Adrenal gland (tissue), 5 donors: ENCODE data around the gene LCE6A.

Source experiments
- CTCF ChIP-seq, 6 experiments: fragments of 450-650 bp in 4 of 6; fragments of 200-600 bp in 2 of 6; sonication (generic) in 1 of 6; IDR thresholded peaks; 1 replicate in 5 of 6; 2 replicates in 1 of 6; pipeline versions ENCODE4 v1.5.1 to v1.8.0; 2016 to 2021; ENCODE audit warnings: antibody characterized with exemption in 6 of 6, mild to moderate bottlenecking in 2 of 6, moderate library complexity in 1 of 6
- POLR2A ChIP-seq, 2 donors: fragments of 450-650 bp; IDR thresholded peaks; one replicate each; pipeline ENCODE4 v1.6.1; 2017; ENCODE audit warnings: antibody characterized with exemption in 2 of 2, mild to moderate bottlenecking in 2 of 2, moderate library complexity in 1 of 2
- donor health status: DM: no; HTN: no; CAD: no.

- TF ChIP-seq CTCF (IDR thresholded peaks at IDR 0.05), result no peak
- TF ChIP-seq POLR2A (IDR thresholded peaks at IDR 0.05), result no peak
Measured at GRCh38 chr1:152827173-152827572, 15.5 kb upstream of the LCE6A start, which contains the start of gene LCE1A.
